GM13977 (cell line): ENCODE measurements around the gene HDDC3.
"Not testable (repeated sequence)": the region's sequence is repeated elsewhere in the genome, so short reads cannot be mapped to it uniquely, and the experiment has no call there.

Source experiments
- DNase-seq: peaks from one replicate; pipeline ENCODE4 v3.0.0; 2012; ENCODE audit warnings: low spot score
- CTCF ChIP-seq: IDR thresholded peaks from 2 replicates; pipeline ENCODE4 v1.5.1; 2012; ENCODE audit warnings: mild to moderate bottlenecking, control low read depth; ENCODE audit not compliant: insufficient read depth; ENCODE audit errors: extremely low read depth, missing control alignments
- in situ Hi-C: fragments of 300-500 bp; cut with MboI; formaldehyde crosslinking; loops from one replicate; pipeline ENCODE4 v1.12.0; 2022; ENCODE audit warnings: low sequenced_read_pairs, low pct_unique_long_range_greater_than_20kb, mixed read lengths, inconsistent platforms; ENCODE audit not compliant: unreplicated experiment

The HDDC3 gene

GRCh38 chr15:90911302-90911623 lies 21.1 kb downstream of the HDDC3 start:
- in situ Hi-C loops, result no loop called here
- no peak for DNase-seq
- TF ChIP-seq CTCF, result no peak

DNA sequence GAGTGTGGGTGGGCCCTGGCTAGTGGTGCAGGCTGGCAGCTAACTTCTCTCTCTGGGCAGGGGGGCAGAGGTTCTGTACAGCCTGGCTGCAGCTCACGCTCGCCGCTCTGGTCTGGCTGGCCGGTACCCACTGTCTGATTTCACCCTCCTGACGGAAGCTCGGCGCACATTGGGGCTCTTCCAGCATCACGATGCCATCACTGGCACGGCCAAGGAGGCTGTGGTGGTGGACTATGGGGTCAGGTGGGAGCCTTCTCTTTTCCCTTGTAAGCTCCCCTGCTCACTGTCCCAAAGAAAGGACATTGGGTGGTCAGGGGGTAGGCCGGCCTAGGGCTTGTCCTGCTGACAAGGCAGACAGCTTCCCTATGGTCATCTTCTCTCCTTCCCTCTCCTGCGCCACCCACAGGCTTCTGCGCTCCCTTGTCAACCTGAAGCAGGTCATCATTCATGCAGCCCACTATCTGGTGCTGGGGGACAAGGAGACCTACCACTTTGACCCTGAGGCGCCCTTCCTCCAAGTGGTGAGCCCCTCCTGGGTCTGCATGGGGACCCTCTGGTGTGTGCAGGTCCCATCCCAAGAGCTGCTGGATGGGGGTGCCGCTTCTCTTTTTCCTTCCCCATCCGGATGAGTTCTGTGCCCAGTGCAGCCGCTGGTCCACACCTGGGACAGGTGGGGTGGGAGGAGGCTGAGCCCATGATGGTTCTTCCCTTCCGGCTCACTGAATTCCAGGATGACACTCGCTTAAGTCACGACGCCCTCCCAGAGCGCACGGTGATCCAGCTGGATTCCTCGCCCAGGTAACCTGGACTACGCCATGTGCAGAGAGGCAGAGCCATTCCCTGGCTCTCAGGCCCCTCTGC lies 21.7 kb downstream of the HDDC3 start:
- in situ Hi-C loops, result no loop called here
- no peak for DNase-seq
- no peak for TF ChIP-seq CTCF

DNA sequence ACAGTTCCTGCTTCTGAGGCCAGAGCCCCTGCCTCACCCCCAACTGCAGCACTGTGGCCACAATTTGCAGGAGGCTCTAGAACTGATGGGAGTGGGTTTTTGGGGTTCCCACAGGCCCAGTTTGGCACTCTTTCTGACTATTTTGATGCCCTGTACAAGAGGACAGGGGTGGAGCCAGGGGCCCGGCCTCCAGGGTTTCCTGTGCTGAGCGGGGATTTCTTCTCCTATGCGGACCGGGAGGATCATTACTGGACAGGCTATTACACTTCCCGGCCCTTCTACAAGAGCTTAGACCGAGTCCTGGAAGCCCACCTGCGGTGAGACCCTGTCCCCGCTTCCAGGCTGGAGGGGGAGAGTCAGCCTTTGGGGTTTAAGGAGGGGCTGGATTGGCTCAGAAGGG lies 22.4 kb downstream of the HDDC3 start:
- no peak for DNase-seq
- in situ Hi-C loops, result no loop called here
- no peak for TF ChIP-seq CTCF

- DNase-seq, in situ Hi-C loops: not testable (repeated sequence)
Measured at GRCh38 chr15:90909449-90909848, 22.9 kb downstream of the HDDC3 start.

DNA sequence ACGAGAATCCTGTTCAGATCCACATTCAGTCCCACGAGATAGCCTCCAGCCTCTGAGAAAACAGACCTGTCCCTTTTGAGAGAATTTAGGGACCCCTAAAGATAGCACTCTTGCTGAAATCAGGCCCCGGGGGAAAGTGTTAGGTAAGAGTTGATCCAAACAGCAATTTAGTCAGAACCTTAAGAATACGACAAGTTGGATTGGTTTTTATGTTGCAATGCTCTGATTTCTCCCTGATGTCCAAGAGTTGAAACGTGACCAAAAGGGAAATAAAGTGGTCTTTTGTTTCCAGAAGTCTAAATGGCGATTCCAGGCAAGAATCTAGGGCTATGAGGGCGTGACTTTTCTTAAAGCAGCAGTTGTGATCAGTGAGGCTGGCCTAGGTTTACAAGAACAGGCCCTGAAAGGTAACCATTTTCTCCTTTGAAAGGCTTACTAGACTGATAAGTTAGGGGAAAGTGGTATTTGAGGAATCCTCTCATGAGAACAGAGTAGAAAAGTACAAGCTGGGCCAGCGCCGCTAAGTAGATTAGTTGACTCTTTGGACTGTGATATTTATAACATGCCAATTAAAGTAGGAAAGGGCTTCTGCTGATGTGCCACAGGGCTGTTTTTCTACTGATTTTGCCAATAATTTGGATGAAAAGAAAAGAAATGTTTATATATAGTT lies 24.4 kb downstream of the HDDC3 start:
- TF ChIP-seq CTCF, result no peak
- in situ Hi-C loops, result no loop called here
- no peak for DNase-seq

DNA sequence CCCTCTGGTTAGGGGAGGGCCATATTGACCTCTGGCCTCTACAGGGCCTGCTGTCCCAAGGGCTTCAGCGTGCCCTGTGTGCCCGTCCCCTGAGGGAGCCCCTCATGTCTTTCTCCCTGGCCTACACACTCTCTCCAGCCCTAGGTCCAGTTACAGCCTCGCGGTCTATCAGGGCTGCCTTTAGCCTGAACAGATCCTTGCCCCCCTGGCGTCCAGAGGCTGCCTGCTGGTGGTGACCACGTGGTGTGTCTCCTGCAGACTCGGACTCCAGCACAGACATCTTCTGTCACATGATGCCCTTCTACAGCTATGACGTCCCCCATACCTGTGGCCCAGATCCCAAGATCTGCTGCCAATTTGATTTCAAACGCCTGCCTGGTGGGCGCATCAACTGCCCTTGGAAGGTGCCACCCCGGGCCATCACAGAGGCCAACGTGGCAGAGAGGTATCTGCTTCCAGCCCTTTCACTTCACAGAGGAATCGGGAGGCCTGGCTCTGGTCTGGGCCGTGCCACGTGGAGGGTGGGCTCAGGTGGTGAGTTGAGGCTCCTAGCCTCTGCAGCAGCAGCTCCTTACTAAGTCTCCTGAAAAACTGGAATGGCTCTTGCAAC lies 25.2 kb downstream of the HDDC3 start:
- no peak for DNase-seq
- no peak for TF ChIP-seq CTCF
- in situ Hi-C loops, result no loop called here
